Measurements from ENCODE around the gene SOX6.

SOX6 gene

GRCh38 chr11:16262645-16262955, 93.7 kb downstream of the SOX6 start:
- no peak for DNase-seq

GRCh38 chr11:16261836-16262644, 94.3 kb downstream of the SOX6 start:
- no peak for DNase-seq

- DNase-seq = no peak
Observed at GRCh38 chr11:16252373-16252772, 104.0 kb downstream of the SOX6 start.

- no peak for DNase-seq
Observed at GRCh38 chr11:16248248-16248647, 108.1 kb downstream of the SOX6 start.

- no peak for DNase-seq
Observed at GRCh38 chr11:16242806-16243205, 113.5 kb downstream of the SOX6 start.

GRCh38 chr11:16240687-16241086, 115.7 kb downstream of the SOX6 start:
- DNase-seq = no peak

- DNase-seq = no peak
Observed at GRCh38 chr11:16239141-16240105, 116.9 kb downstream of the SOX6 start.

GRCh38 chr11:16226245-16226644, 130.1 kb downstream of the SOX6 start:
- DNase-seq = no peak

- no peak for DNase-seq
Observed at GRCh38 chr11:16225623-16226022, 130.7 kb downstream of the SOX6 start.

- DNase-seq = no peak
Observed at GRCh38 chr11:16223558-16223957, 132.8 kb downstream of the SOX6 start.

- DNase-seq = no peak
Observed at GRCh38 chr11:16217631-16218030, 138.7 kb downstream of the SOX6 start.

- DNase-seq = no peak
Observed at GRCh38 chr11:16216831-16217230, 139.5 kb downstream of the SOX6 start.

GRCh38 chr11:16215352-16215751, 141.0 kb downstream of the SOX6 start:
- DNase-seq = no peak

GRCh38 chr11:16211407-16211806, 144.9 kb downstream of the SOX6 start:
- no peak for DNase-seq

GRCh38 chr11:16204261-16204660, 152.1 kb downstream of the SOX6 start:
- no peak for DNase-seq

- DNase-seq = no peak
Observed at GRCh38 chr11:16195651-16196050, 160.7 kb downstream of the SOX6 start.

GRCh38 chr11:16194566-16194965, 161.8 kb downstream of the SOX6 start:
- no peak for DNase-seq

GRCh38 chr11:16193897-16194381, 162.4 kb downstream of the SOX6 start:
- DNase-seq = no peak

GRCh38 chr11:16191868-16192240, 164.5 kb downstream of the SOX6 start:
- DNase-seq = no peak

GRCh38 chr11:16191212-16191867, 165.0 kb downstream of the SOX6 start:
- DNase-seq = peak in 1 of 3 donors; percentile 1

- no peak for DNase-seq
Observed at GRCh38 chr11:16186680-16187079, 169.7 kb downstream of the SOX6 start.

- DNase-seq = no peak
Observed at GRCh38 chr11:16185042-16185441, 171.3 kb downstream of the SOX6 start.

- no peak for DNase-seq
Observed at GRCh38 chr11:16184588-16184987, 171.8 kb downstream of the SOX6 start.

All from suppressor macrophage treated with lipopolysaccharide for 1 hour (primary cell).